ENCODE measurements around the gene CAPN14. TPM values are rescaled to one million over a fixed set of nuclear protein-coding genes. Genes with fewer than 3 reads are reported as not detected.

CAPN14 gene
- total and polyA plus RNA-seq, 4 donors, result 0.05 to 0.08 TPM; not detected in 2

DNA sequence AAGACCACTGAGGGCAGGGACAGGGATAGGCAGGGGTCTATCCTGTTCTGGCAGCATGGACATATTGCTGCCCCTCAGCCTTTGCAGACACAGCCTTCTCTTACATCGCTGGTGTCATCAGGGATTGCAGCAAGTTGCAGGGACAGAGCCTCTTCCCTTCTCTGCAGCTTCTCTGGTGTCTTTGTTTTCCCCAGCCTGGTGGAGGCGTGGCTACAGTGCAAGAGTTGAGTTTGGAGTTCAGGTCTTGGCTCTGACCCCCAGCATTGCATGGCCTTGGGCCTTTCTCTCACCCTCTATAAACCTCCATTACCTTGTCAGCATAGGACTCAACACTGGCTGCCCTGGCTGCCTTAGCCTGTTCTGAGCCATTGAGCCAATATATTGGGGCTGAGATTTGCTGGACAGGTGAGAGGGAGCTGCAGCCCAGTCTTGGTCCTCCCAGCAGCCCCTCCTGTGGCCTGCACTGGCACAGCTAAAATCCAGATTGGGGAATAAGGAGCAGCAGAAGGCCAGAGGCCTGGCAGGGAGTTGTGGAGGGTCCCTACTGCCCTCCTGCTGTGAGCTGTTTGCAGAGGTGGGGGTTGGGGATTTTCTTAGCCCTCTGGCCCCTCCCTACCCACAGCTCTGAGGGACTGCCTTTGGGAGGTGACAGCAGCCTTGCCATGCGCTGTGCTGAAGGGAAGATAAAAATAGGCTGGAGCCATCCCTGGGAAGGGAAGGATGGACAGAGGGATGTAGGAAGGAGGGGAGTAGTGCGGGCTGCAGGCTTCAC lies 39.5 kb upstream of the CAPN14 start:
- H3K36me3 ChIP-seq (ENCODE audit: control insufficient read depth in 4 of 4, insufficient read depth in 3 of 4, low read depth in 1 of 4, low read length in 3 of 4), result no peaks in the 10 kb centered on the region
- no peaks in the 10 kb centered on the region for H3K9me3 ChIP-seq (ENCODE audit: control insufficient read depth in 4 of 4, low read length in 3 of 4)
- no peak for DNase-seq (ENCODE audit: low spot score)
- TF ChIP-seq JUND (IDR thresholded peaks at IDR 0.05), result no peak
- TF ChIP-seq, protein P1, sequence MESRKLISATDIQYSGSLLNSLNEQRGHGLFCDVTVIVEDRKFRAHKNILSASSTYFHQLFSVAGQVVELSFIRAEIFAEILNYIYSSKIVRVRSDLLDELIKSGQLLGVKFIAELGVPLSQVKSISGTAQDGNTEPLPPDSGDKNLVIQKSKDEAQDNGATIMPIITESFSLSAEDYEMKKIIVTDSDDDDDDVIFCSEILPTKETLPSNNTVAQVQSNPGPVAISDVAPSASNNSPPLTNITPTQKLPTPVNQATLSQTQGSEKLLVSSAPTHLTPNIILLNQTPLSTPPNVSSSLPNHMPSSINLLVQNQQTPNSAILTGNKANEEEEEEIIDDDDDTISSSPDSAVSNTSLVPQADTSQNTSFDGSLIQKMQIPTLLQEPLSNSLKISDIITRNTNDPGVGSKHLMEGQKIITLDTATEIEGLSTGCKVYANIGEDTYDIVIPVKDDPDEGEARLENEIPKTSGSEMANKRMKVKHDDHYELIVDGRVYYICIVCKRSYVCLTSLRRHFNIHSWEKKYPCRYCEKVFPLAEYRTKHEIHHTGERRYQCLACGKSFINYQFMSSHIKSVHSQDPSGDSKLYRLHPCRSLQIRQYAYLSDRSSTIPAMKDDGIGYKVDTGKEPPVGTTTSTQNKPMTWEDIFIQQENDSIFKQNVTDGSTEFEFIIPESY (IDR thresholded peaks at IDR 0.05), result no peak
- TF ChIP-seq, protein P2, sequence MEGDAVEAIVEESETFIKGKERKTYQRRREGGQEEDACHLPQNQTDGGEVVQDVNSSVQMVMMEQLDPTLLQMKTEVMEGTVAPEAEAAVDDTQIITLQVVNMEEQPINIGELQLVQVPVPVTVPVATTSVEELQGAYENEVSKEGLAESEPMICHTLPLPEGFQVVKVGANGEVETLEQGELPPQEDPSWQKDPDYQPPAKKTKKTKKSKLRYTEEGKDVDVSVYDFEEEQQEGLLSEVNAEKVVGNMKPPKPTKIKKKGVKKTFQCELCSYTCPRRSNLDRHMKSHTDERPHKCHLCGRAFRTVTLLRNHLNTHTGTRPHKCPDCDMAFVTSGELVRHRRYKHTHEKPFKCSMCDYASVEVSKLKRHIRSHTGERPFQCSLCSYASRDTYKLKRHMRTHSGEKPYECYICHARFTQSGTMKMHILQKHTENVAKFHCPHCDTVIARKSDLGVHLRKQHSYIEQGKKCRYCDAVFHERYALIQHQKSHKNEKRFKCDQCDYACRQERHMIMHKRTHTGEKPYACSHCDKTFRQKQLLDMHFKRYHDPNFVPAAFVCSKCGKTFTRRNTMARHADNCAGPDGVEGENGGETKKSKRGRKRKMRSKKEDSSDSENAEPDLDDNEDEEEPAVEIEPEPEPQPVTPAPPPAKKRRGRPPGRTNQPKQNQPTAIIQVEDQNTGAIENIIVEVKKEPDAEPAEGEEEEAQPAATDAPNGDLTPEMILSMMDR (IDR thresholded peaks at IDR 0.05; ENCODE audit: low read depth, low read length, missing input control), result no peak
- no peak for TF ChIP-seq YY1 (IDR thresholded peaks at IDR 0.05)
- no peak for TF ChIP-seq SP1 (IDR thresholded peaks at IDR 0.05)
- no peak for TF ChIP-seq HNF4G (IDR thresholded peaks at IDR 0.05)
- TF ChIP-seq, protein P3, sequence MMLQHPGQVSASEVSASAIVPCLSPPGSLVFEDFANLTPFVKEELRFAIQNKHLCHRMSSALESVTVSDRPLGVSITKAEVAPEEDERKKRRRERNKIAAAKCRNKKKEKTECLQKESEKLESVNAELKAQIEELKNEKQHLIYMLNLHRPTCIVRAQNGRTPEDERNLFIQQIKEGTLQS (IDR thresholded peaks at IDR 0.05), result no peak
- TF ChIP-seq FOXA1 (IDR thresholded peaks at IDR 0.05), result no peak
- TF ChIP-seq RXRA (IDR thresholded peaks at IDR 0.05), result no peak
- no peak for TF ChIP-seq EGR1 (IDR thresholded peaks at IDR 0.05; ENCODE audit: low read depth in 2 of 2)
- no peak for TF ChIP-seq REST (IDR thresholded peaks at IDR 0.05)
- TF ChIP-seq FOXA2 (IDR thresholded peaks at IDR 0.05), result no peak
- no peak for TF ChIP-seq GABPA (IDR thresholded peaks at IDR 0.05 in 1 of 2, conservative IDR thresholded peaks at IDR 0.05 in 1 of 2)
- no peak for TF ChIP-seq HNF4A (conservative IDR thresholded peaks at IDR 0.05)
- H3K9ac ChIP-seq (ENCODE audit: low read depth in 1 of 2, low read length in 2 of 2), result no peak overlapping the region
- H3K4me1 ChIP-seq (ENCODE audit: control insufficient read depth in 4 of 4, insufficient read depth in 4 of 4, low read length in 3 of 4), result no peaks in the 10 kb centered on the region
- no peaks in the 10 kb centered on the region for H3K27me3 ChIP-seq (ENCODE audit: control insufficient read depth in 4 of 4, insufficient read depth in 4 of 4, low read length in 3 of 4)
- H3K27ac ChIP-seq (ENCODE audit: low read depth in 1 of 2, low read length in 2 of 2), result no peak overlapping the region
- no peak overlapping the region for H3K4me3 ChIP-seq (ENCODE audit: low read depth in 1 of 3, low read length in 3 of 3)
- 78% methylated on average over 4 of the region's 4 CpGs for WGBS

Measured in liver (tissue), 9 donors.